Measurements from ENCODE around the gene TUBB2A.

GRCh38 chr6:3165631-3166534 lies 8.5 kb upstream of the TUBB2A start:
- TF ChIP-seq CTCF (conservative IDR thresholded peaks at IDR 0.05; ENCODE audit: low read length) (no peak), EZH2phosphoT487 (IDR thresholded peaks at IDR 0.05; ENCODE audit: borderline replicate concordance, low read depth, low read length) (no peak)

Data from OCI-LY7 (cell line).